ENCODE results near the gene GEMIN8.

GEMIN8 gene

DNA sequence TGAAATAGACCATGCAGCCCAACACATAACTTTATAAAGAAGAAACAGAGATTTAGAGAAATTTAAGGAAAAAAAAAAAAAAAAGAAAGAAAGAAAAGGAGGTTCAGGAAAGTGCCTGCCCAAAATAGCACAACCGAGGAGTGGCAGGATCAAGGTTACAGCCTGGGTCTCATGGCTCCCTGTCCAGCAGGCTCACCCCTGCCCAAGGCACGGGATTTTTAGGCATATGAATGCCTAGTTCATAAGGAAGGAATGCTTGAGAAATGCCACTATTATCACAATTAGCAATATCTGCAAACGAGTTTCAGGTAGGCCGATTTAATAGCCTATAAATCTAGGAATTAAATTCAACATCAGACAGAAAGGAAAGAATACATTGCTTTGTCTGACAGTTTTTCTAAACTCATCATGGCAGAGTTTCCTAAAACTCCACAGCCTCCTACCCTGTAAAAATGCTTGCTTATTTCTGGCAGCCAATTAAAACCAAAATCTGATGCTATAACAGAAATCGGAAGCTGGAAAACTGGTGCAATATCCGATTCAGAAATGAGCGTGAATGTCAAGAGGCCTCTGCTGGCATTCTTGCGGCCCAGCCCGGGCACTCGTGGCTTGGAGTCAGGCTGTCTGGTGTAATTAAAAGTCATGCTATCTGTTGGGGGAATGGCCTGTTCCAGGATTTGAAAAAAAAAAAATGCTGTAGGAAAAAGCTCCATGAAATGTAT is 63.5 kb downstream of the GEMIN8 start:
- no peak overlapping the region for H3K4me3 ChIP-seq (ENCODE audit: low read length)
- no peak for DNase-seq (ENCODE audit: low read depth, low spot score)

DNA sequence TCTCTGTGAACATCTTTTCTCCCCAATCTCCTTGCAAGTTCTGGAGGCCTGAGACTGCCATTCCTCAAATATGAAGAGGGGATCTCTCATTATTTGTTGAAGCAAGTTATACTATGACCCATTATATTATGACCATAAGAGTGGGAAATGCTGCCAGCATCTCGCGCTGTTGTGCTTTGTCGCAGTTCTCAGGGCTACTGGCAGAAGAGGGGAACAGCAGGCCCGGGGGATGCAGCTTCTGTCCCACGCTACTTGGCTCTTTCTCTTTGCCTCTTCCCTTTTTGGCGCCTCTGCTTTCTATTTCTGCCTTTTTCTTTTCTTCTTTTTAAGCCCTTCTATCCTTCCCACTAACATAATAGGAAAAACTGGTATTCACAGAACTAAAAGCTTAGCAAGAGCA is 64.2 kb downstream of the GEMIN8 start:
- no peak for DNase-seq (ENCODE audit: low read depth, low spot score)
- no peak overlapping the region for H3K4me3 ChIP-seq (ENCODE audit: low read length)

DNA sequence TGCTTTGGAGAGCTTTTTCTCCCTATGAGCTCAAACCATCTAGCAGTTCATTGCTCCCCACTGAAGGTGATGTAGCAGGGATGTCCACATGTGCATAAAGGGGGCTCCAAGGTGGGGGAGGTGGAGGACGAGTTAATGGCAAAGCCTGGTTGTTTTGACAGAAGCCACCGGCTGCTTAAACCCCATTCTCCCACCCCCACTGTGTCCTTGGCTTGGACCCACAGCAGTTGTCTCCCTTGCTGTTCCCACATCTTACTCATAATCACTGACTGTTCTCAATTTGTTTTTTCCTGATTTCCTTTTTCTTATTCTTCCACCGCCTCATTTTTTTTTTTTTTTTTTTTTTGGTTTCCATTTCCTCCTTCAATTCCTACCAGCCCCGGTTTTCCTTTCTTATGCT is 72.7 kb downstream of the GEMIN8 start:
- no peak overlapping the region for H3K4me3 ChIP-seq (ENCODE audit: low read length)
- no peak for DNase-seq (ENCODE audit: low read depth, low spot score)
